Glomerular visceral epithelial cell (primary cell): Measurements from ENCODE around the gene TMBIM6.
"Not testable (repeated sequence)": the region's sequence is repeated elsewhere in the genome, so short reads cannot be mapped to it uniquely, and the experiment has no call there.

Experiments
- DNase-seq: peaks from one replicate; pipeline ENCODE4 v3.0.0-alpha.2; 2016; ENCODE audit errors: extremely low spot score

Gene TMBIM6, protein sequence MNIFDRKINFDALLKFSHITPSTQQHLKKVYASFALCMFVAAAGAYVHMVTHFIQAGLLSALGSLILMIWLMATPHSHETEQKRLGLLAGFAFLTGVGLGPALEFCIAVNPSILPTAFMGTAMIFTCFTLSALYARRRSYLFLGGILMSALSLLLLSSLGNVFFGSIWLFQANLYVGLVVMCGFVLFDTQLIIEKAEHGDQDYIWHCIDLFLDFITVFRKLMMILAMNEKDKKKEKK

DNA sequence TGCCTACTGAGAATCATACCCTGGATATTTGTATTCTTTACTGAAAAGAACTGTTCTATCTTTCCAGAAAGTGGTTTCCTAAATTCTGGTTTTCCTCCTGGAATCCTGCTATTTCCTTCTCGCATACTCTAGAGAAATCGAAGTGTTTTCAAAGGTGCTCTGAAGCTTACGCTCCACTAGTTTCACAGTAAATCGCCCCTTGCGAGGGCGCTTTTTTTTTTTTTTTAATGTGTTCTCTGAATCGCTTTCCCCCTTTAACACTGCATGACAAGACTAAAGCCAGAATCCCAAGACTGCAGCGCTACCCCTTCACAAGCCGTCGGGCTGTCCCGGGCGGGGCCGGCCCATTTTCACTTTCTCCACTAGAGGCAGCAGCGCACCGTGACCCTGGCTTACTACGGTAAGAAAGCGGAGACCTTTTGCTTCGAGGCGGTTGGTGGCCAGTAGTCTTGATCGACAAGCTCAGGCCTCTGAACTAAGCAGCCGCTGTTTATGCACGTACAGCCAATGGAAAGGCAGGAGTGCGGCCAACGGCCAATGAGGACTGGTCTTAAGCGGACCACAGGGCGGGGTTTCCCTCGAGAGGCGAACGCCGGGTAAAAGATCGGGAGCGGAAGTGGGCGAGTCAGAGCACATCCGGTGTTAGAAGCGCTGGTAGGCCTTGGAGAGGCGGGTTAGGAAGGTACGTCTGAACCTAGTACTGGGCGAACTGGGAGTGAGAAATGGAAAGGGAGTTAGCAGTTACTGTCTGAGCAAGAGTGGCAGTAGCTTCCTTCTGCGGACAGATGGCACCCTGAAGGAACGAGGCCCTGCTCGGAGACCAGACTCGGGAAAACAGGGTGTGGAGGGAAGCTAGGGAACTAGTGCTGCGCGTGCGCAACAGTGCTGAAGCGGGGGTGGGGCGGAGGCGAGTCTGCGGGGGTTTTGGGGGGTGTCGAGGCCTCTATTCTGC lies at the start of gene TMBIM6:
Gene TMBIM6, plus strand, starts transcription at position 628 of the 952 bp plus-strand sequence. CDS start 10,937 bp downstream, outside the sequence.
- DNase-seq, result peak; percentile 100

DNA sequence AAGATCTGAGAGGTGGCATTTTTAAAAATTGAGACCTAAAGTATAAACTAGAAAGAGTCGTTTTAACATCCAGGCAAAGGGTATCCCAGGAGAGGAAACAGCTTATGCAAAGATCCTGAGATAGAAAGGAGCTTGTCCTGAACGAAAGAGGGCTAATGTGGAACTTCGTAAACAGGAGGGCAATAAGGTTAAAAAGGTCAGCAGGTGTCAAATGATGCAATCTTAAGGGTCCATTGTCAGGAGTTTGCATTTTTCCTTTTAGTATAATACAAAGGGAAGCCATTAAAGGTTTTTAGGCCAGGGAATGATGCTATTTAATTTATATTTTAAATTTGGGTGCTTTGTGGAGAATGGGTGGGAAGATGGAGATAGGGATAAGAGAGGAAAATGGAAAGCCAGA lies 48.5 kb upstream of the TMBIM6 start:
- DNase-seq, result no peak

DNA sequence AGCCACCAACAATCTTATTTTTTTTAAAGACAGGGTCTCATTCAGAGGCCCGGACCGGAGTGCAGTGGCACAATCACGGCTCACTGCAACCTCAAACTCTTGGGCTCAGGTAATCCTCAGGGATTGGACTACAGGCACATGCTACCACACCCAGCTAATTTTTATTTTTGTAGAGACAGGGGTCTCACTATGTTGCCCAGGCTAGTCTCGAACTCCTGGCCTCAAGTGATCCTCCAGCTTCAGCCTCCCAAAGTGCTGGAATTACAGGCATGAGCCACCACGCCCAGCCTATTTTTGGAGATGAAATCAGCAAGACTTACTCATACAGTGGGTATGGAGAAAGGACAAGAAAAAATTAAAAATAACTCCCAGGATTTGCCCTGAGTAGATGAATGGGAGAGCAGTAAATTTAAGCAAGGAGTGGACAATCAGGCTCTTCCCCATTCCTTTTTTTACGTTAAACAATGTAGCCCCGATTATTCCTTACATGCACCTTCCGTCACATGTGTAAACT lies 47.4 kb upstream of the TMBIM6 start:
- DNase-seq, result no peak

DNA sequence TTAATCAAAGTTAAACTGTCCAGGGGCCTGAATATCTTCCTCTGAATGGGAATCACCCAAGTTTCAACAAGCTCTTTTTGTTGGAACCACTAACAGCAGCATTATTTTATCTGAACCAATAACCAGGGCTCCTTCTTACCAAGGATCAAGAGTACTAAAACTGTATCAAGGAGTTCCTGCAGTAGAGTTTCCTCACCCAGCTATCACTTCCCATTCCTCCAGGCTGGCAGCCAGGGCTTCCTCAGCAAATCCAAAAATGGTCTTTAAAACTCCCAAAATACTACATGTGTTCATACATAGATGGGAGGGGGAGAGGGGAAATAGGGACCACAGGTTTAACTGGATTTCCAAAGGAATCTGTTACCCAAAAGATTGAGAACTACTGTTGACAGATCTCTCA lies 44.6 kb upstream of the TMBIM6 start:
- DNase-seq, result no peak

DNA sequence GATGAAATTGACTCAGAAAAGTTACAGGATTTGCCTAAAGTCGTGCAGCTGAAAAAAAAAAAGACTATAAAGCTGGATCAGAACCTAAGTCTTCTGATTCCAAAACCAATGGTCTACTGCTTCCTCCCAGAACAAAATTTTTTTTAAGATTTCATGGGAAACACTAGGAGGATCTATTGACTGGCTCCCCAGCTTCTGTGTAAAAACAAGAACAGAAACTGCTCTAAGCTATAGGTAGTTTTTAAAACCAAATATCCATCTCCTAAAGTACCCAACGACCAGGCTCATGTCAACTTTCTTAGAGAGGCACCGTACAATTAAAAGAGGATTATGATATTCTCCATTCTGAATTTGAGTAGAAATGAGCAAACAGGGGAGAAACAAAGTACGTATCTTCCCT lies 43.5 kb upstream of the TMBIM6 start:
- DNase-seq, result no peak

DNA sequence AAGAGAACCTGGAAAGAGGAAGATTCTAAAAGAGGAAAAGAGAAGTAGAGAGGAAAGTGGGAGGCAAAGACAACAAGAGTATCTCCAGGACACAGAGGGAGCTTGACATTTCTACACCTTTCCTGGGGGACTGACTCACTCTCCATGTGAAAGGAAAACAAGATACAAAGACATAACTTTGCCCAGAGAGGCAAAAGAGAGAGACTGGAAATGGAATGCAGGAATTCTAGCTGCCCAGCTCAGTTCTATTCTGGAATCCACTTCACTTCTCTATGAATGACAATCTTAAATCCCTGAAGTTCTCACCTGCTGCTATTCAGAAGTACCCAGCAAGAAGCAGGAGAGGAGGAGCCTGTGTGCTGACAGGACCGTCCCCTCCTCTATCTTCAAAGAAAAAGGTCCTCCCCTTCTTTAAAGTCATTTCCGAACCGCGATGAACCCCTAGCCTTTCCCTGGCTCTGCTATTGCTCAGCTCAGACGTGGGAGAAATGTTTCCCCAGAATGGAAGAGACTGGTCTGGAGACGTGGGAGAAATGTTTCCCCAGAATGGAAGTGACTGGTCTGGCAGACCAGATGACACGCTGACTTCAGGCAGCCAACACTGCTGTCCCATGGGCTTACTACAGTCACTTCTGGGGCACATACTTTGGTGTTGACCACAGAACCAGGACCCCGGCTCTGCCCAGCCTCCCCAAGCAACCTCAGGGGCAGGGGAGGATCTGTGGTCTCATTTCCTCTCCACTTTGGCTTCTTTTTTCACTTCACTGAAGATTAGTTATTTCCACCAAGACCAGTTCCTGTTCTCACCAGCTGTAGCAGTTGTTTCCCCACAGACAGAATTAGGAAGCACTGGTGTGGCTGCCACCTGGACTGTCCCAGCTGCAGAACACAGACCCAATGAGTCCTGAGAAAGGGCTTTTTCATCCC lies 42.5 kb upstream of the TMBIM6 start:
- peak; percentile 82 for DNase-seq

DNA sequence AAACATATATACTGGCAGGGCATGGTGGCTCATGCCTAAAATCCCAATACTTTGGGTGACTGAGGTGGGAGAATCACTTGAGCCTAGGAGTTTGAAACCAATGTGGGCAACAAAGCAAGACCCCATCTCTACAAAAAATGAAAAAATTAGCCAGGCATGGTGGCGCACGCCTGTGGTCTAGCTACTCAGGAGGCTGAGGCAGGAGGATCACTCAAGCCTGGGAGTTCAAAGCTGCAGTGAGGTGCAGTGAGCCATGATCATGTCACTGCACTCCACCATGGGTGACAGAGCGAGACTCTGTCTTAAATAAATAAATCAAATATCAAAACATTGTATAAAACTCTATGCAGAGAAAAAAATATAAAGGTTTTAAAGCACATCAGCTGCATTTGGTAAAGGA lies 39.3 kb upstream of the TMBIM6 start:
- no peak for DNase-seq

DNA sequence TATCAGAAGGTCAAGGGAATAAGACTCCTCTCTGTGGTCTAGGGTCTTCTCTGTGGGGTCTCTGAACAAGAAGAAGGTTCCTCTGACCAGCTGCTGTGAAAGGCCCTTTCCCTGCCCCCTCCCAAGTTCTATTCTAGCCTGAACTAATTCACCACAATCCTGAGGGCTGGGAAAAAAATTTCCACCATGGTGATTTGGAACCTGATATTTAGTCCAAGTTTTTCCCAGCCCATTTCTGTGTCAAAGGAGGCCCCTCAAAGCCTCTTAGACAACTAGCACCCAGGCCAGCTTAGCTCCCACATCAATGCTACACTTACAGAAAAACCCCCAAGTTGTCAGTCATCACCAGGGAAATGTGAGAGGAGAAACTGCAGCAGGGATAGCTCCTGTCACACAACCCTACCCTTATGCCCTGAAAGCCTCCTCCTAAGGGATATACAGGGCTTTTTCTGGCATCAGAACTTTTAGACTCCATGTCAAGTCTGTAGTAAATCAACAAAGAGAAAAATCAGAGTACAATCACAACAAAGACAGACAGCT lies 38.6 kb upstream of the TMBIM6 start:
- DNase-seq, result no peak

DNA sequence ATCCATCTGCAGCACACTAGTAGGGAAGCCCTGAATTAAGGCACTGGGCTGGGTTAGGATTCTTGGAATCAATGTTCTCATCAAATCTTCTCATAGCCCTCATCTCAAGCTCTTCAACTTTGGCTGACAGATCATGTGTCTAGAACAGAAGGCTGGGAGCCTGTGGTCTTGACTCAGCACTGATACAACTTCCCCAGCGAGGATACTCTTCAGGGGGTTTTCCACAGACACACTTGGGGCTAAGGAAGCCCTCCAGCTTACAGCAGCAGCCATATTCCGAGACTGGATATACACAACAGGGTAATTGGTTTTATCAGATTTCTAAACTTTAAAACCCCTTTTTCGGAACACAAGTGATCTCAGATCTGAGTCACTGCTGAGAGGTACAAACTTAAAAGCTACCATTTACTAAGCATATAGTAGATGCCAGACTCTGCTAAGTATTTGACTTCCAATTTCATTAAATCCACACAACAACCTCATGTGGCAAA lies 37.7 kb upstream of the TMBIM6 start:
- DNase-seq, result peak; percentile 78

DNA sequence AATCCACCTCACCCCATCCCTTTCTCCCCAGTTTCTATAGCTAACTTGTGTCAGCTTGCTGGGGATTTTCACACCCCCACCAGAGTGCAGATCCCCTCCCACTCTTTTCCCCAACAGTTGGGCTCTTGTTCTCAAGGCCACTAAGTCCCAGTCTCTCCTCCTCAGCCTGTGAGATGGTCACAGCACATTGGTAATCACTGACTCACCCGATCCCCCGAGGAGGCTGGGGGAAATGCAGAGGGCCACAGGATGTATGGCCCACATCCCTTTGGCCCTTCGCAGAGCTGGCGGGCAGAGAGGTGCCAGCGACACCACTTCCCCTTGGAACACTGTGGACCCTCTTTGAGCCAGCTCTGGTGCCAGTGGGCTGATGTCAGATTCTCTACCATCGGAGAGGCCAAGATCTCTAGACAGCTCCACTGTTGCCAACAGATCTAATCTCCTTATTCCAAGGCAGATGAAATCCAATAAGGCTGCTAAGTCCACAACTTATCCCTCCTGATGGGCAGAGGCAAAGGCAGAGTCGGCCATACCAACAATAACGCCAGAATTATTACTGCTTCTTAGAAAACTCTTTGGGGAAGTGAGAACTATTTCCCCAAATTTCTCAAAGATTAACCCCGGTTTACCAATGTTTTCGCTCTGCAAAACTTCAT lies 35.8 kb upstream of the TMBIM6 start:
- peak; percentile 79 for DNase-seq

DNA sequence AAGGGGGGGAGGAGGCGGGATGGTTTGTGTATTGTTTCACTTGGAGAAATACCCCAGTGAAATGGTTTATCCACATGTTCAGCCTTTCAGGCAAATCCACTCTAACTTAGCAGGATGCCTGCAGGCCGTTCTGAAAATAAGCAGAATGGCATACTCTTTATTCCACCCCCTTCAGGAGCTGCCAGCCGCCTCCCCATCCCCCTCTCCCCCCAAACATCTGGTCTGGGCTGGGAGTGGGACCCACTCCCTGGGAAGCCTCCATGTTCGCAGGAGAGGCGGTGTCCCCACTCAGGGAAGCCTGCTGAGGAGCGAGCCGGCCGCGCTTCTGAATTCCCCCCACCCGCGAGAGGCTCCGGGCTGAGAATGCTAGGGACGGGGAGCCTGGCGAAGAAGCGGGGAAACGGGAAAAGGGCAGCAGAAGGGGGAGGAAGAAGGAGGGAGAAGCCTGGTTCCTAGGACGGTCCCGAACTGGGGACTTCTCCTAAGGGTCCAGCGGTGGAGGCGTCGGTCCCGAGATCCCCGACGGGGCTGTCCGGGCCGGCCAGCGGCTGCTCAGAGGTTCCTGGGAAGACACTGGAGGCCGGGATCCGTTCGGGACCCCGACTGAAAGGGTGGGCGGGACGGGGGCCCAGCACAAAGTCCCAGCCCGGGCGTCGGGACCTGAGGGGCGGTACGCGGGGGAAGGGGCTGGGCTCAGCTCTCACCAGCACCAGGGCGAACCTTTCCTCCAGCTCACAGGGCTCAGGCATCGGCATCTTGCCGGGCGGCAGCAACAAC lies 34.8 kb upstream of the TMBIM6 start:
- peak; percentile 43 for DNase-seq

DNA sequence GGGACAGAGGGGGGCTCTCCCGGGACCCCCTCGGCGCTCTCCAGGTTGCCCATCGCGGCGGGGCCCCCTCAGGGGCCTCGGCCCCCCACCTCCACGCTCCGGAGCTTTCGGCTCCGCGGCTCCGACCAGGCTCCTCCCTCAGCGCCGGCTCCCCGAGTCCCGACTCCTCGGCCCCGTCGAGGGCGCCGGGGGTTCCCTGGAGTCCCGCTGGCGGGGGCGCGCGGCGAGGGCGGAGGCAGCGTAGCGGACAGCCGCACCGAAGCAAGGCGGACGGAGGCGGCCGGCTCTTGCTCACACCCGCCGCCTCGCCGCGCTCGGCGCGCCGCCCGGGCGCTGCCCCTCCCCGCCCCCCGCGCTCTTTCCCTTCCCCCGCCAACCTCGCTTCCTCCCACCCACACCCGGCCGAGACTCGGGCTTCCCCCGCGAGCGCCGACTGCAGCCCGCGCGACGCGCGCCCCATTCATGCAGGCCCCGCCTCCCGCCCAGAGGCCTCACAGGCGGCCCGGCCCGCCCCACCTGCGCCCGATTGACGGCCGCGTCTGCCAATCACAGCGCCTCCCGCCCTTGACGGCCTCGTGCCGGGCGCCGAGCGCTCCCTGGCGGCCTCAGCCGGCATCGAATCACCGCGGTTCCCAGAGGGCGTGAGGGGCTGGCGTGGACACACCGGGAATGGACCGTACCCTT lies 34.1 kb upstream of the TMBIM6 start, which contains the start of gene FMNL3:
Gene FMNL3, minus strand, starts transcription at position 278 of the 684 bp plus-strand sequence. Its CDS starts 225 bp downstream, at position 53.
- peak; percentile 97 for DNase-seq

DNA sequence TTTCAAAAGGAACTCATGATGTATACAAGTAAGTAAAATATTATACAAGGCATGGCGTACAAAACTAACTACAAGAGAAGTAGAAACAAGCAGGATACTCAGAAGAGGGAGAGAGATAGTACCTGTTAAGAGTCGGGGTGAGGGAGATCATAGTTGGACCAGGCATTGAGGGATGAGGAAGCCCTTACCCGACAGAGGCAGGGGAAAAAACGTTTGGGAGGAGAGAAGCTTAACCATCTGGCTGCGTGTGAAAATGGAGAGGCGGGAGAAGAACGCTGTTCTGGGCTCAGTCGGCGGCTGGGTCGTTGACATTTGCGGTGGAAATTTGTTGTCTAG lies 33.6 kb upstream of the TMBIM6 start:
- no peak for DNase-seq

DNA sequence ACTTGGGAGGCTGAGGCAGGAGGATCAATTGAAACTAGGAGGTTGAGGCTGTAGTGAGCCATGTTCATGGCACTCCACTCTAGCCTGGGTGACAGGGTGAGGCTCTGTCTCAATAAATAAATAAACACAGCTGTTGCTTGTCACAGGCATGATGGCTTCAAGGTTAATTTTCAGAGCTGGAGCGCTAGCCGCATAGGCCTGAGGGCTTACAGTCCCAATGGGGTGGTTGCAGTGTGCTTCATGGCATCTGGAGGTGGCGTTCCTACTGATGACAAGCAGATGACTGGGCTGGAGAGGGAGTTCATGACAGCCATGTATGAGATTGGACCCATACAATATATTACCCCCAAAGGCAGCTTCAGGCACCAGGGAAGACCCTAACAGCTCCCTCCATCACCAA lies 32.5 kb upstream of the TMBIM6 start:
- DNase-seq, result no peak

DNA sequence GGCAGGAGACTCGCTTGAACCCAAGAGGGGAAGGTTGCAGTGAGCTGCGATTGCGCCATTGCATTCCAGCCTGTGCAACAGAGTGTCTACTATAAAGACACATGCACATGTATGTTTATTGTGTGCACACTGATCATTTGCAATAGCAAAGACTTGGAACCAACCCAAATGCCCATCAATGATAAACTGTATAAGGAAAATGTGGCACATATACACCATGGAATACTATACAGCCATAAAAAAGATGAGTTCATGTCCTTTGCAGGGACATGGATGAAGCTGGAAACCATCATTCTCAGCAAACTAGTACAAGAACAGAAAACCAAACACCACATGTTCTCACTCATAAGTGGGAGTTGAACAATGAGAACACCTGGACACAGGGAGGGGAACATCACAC lies 27.4 kb upstream of the TMBIM6 start:
- DNase-seq, result not testable (repeated sequence)

DNA sequence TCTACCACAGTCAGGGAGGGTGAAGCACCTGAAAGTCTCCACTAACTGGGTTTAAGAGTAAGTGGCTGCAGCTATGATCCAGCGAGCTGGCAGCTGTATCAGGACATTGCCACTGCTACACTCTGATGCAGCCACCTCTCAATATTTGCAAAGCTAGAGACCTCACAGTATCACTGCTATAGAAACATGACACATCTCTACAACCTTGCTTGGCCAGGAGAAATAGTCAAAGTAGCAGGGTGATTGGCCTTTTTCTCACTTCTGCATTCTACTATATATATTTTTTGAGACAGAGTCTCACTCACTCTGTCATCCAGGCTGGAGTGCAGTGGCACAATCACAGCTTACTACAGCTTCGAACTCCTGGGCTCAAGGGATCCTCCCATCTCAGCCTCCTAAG lies 24.8 kb upstream of the TMBIM6 start:
- DNase-seq, result no peak

DNA sequence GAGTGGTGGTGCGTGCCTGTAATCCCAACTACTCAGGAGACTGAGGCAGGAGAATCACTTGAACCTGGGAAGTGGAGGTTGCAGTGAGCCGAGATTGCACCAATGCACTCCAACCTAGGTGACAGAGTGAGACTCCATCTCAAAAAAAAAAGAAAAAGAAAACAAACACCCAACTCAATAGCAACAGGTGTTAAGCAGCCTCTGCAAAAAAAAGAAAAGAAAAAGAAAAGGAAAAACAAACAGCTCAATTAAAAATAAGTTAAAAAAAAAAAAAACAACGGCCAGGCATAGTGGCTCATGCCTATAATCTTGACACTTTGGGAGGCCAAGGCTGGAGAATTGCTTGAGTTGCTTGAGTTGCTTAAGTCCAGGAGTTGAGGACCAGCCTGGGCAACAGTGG lies 23.6 kb upstream of the TMBIM6 start:
- DNase-seq, result not testable (repeated sequence)

DNA sequence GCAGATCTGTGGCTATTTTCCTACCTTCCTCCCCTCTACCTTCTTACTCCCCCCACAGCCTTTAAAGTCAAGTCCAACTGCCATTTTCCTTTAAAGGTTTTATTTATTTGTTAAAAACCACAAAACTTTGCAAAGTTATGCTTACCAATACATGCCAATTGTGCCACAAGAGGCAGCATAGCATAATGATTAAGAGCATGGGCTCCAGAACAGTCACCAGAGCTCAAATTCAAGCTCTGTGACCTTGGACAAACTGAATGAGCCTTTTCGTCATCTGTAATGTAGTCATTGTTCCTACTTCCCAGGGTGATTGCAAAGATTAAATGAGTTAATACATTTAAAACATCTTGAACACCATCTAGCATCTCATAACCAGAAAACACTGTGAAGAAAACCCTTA lies 21.1 kb upstream of the TMBIM6 start:
- no peak for DNase-seq

DNA sequence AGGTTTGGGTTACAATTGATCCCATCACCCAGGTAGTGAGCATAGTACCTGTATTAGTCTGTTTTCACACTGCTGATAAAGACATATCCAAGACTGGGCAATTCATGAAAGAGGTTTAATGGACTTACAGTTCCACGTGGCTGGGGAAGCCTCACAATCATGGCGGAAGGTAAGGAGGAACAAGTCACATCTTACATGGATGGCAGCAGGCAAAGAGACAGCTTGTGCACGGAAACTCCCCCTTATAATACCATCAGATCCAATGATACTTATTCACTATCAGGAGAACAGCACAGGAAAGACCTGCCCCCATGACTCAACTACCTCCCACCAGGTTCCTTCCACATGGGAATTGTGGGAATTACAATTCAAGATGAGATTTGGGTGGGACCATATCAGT lies 20.0 kb upstream of the TMBIM6 start:
- not testable (repeated sequence) for DNase-seq
